Superior temporal gyrus (tissue), 1 donor: Measurements from ENCODE around the gene RBM5.

Experiments used
- DNase-seq: peaks from one replicate; pipeline ENCODE4 v3.0.0-alpha.2; 2016; ENCODE audit errors: extremely low spot score

The RBM5 gene

GRCh38 chr3:50138266-50139200 is 49.8 kb downstream of the RBM5 start:
- no peak for DNase-seq

- no peak for DNase-seq
Observed at GRCh38 chr3:50139308-50139707, 50.6 kb downstream of the RBM5 start.

- DNase-seq = no peak
Observed at GRCh38 chr3:50139718-50140423, 51.2 kb downstream of the RBM5 start.

GRCh38 chr3:50140990-50141389 is 52.3 kb downstream of the RBM5 start:
- no peak for DNase-seq

GRCh38 chr3:50146316-50146901 is 57.7 kb downstream of the RBM5 start:
- DNase-seq = no peak

- DNase-seq = no peak
Observed at GRCh38 chr3:50147016-50147415, 58.3 kb downstream of the RBM5 start.

- DNase-seq = no peak
Observed at GRCh38 chr3:50147447-50147846, 58.7 kb downstream of the RBM5 start.

GRCh38 chr3:50147861-50148260 is 59.1 kb downstream of the RBM5 start:
- DNase-seq = no peak

- DNase-seq = no peak
Observed at GRCh38 chr3:50150404-50150750, 61.7 kb downstream of the RBM5 start.

- no peak for DNase-seq
Observed at GRCh38 chr3:50150863-50151686, 62.4 kb downstream of the RBM5 start.

- DNase-seq = no peak
Observed at GRCh38 chr3:50151728-50152127, 63.0 kb downstream of the RBM5 start.

- DNase-seq = no peak
Observed at GRCh38 chr3:50153782-50154475, 65.2 kb downstream of the RBM5 start.

GRCh38 chr3:50154476-50154839 is 65.7 kb downstream of the RBM5 start:
- DNase-seq = no peak

- DNase-seq = no peak
Observed at GRCh38 chr3:50154840-50155490, 66.2 kb downstream of the RBM5 start, which contains the start of gene SEMA3F. TSS of gene SEMA3F (plus strand) at chr3:50155324. CDS start at chr3:50159623, 4,299 bp downstream.

- DNase-seq = no peak
Observed at GRCh38 chr3:50155491-50155878, 66.8 kb downstream of the RBM5 start.

- DNase-seq = no peak
Observed at GRCh38 chr3:50155891-50156290, 67.2 kb downstream of the RBM5 start.

GRCh38 chr3:50156549-50157493 is 68.1 kb downstream of the RBM5 start:
- no peak for DNase-seq

- DNase-seq = no peak
Observed at GRCh38 chr3:50157827-50158529, 69.3 kb downstream of the RBM5 start.
